Prostate gland (tissue), 2 donors: ENCODE measurements around the gene NXF1.
A peak's percentile ranks its signal among the peaks of the same experiment; 100 is the strongest.

Source experiments
- POLR2A ChIP-seq: fragments of 450-650 bp; IDR thresholded peaks from one replicate; pipeline ENCODE4 v1.6.1; 2016; ENCODE audit warnings: antibody characterized with exemption, mild to moderate bottlenecking
- POLR2AphosphoS5 ChIP-seq: sonication (generic); formaldehyde crosslinking; IDR thresholded peaks from one replicate; pipeline ENCODE4 v1.6.1; 2017; ENCODE audit warnings: antibody characterized with exemption
- TF ChIP-seq, protein P1 (sequence below), 4 experiments: fragments of 200-600 bp in 2 of 4; fragments of 450-650 bp in 2 of 4; sonication (generic) in 2 of 4; IDR thresholded peaks; 1 replicate in 3 of 4; 2 replicates in 1 of 4; pipeline ENCODE4 v1.5.1; 2016 to 2019; ENCODE audit warnings: antibody characterized with exemption in 4 of 4, mild to moderate bottlenecking in 2 of 4, moderate library complexity in 2 of 4

DNA sequence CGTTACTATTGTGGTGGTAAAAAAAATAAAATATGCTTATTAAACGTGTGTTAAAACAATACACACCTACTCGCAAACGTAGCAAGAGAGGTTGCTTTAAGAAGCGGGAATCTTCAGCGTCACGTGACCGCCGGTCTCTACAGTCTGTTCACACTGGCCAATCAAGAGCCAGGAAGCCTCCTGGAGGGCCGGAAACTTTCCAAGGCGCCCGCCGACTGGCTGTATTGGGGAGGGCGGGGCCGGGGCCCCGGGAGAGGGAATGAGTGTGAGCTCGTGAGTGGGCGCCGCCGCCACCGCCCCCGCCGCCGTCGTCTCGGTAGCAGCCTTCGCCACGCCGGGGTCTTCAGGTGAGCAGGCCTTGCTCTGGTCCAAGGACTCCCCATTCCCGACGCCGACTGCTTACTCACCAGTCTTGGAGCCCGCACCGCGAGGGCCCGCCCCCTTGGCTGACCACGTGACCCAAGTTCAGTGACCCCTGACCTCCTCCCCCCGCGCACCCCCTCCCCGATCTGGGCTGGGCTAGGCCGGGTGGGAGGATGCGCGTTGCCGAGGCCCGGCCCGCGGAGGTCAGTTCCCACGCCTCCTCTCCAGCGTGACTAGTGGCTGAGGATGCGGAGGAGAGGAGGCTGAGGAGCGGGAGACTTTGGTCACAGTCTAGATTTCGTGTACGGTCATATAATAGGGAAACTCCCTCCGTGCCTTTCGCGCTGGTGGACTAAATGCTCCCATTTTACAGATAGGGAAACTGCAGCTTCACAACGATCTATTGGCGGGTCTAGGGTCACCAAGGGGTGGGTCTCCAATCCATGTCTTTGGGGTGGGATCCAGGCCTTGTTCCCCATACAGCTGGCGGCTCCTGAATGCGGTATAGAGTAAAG is 33.9 kb downstream of the NXF1 start, which contains the start of gene TAF6L:
- TF ChIP-seq, protein P1, sequence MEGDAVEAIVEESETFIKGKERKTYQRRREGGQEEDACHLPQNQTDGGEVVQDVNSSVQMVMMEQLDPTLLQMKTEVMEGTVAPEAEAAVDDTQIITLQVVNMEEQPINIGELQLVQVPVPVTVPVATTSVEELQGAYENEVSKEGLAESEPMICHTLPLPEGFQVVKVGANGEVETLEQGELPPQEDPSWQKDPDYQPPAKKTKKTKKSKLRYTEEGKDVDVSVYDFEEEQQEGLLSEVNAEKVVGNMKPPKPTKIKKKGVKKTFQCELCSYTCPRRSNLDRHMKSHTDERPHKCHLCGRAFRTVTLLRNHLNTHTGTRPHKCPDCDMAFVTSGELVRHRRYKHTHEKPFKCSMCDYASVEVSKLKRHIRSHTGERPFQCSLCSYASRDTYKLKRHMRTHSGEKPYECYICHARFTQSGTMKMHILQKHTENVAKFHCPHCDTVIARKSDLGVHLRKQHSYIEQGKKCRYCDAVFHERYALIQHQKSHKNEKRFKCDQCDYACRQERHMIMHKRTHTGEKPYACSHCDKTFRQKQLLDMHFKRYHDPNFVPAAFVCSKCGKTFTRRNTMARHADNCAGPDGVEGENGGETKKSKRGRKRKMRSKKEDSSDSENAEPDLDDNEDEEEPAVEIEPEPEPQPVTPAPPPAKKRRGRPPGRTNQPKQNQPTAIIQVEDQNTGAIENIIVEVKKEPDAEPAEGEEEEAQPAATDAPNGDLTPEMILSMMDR (IDR thresholded peaks at IDR 0.05) = peak in 1 of 4 experiments; percentile 7
- TF ChIP-seq POLR2AphosphoS5 = peak; percentile 83
- TF ChIP-seq POLR2A = peak; percentile 41
